Endothelial cell (in vitro differentiated cells): Measurements from ENCODE around the gene NDUFS1. TPM values are rescaled to one million over a fixed set of nuclear protein-coding genes. Genes with fewer than 3 reads are reported as not detected.
"Not testable (repeated sequence)": the region's sequence is repeated elsewhere in the genome, so short reads cannot be mapped to it uniquely, and the experiment has no call there.

ENCODE experiments used
- DNase-seq: peaks from one replicate; pipeline ENCODE4 v3.0.0; 2021; ENCODE audit warnings: low spot score
- H3K27ac Mint-ChIP-seq: one replicate; pipeline ENCODE4 v1.8.0; 2021; ENCODE audit warnings: mixed read lengths, inconsistent platforms; ENCODE audit not compliant: unreplicated experiment
- H3K27me3 Mint-ChIP-seq: one replicate; pipeline ENCODE4 v1.8.0; 2021; ENCODE audit warnings: mild to moderate bottlenecking, moderate library complexity, mixed read lengths, inconsistent platforms; ENCODE audit not compliant: unreplicated experiment
- H3K36me3 Mint-ChIP-seq: one replicate; pipeline ENCODE4 v1.8.0; 2021; ENCODE audit warnings: mild to moderate bottlenecking, low read depth, mixed read lengths, inconsistent platforms; ENCODE audit not compliant: unreplicated experiment
- H3K4me1 Mint-ChIP-seq: one replicate; pipeline ENCODE4 v1.8.0; 2021; ENCODE audit warnings: mild to moderate bottlenecking, mixed read lengths, inconsistent platforms; ENCODE audit not compliant: unreplicated experiment
- H3K4me3 Mint-ChIP-seq: one replicate; pipeline ENCODE4 v1.8.0; 2021; ENCODE audit warnings: mild to moderate bottlenecking, mixed read lengths, inconsistent platforms; ENCODE audit not compliant: unreplicated experiment
- H3K9me3 Mint-ChIP-seq: one replicate; pipeline ENCODE4 v1.8.0; 2021; ENCODE audit warnings: mixed read lengths, inconsistent platforms; ENCODE audit not compliant: unreplicated experiment
- CTCF ChIP-seq: fragments of 200-600 bp; sonication (generic); IDR thresholded peaks from one replicate; pipeline ENCODE4 v1.5.0; 2021; ENCODE audit warnings: antibody characterized with exemption; ENCODE audit not compliant: unreplicated experiment
- long read RNA-seq: library from polyadenylated mRNA; unstranded; transcript quantifications from one replicate; pipeline ENCODE4 v2.0.0, GENCODE V29; 2020; ENCODE audit not compliant: unreplicated experiment
- total RNA-seq: library from RNA; stranded (reverse); fragmentation: NEBNext Ultra II Directional; extraction: Animal tissue kit (Norgen Biotek cat#: 25700); gene quantifications from one replicate; pipeline ENCODE4 v1.2.1, GENCODE V29; 2021; ENCODE audit not compliant: unreplicated experiment

Gene NDUFS1
- 67.9 TPM for total RNA-seq
- long read RNA-seq, full-length matches to known transcripts, result 18 of 21 reads
- long read RNA-seq, partial matches to known transcripts, result 0 of 21 reads
- long read RNA-seq, other reads (novel, unspliced or antisense), result 3 of 21 reads

- Mint-ChIP-seq H3K9me3 (no peaks in the 10 kb centered on the region), H3K4me1 (peaks cover 16% of the 10 kb centered on the region), H3K27me3 (no peaks in the 10 kb centered on the region), H3K4me3 (peak within 1 kb of the TSS; percentile 99), H3K36me3 (peaks cover 23% of the 10 kb centered on the region), H3K27ac (peak within 1 kb of the TSS; percentile 95)
- no peak for TF ChIP-seq CTCF
- DNase-seq, result peak; percentile 96
Measured at GRCh38 chr2:206159346-206160124, at the start of gene NDUFS1, which contains the start of gene EEF1B2. Gene NDUFS1 (minus strand): TSS chr2:206159444. CDS start chr2:206153678, 5,766 bp downstream. Gene EEF1B2 (plus strand): TSS chr2:206159895. CDS start chr2:206159980, 85 bp downstream.

GRCh38 chr2:206208900-206209299 lies 49.7 kb upstream of the NDUFS1 start:
- no peak overlapping the region for H3K27ac Mint-ChIP-seq
- H3K4me3 Mint-ChIP-seq, result no peak overlapping the region
- peaks cover 14% of the 10 kb centered on the region for H3K4me1 Mint-ChIP-seq
- no peaks in the 10 kb centered on the region for H3K9me3 Mint-ChIP-seq
- TF ChIP-seq CTCF, result no peak
- peaks cover 2% of the 10 kb centered on the region for H3K27me3 Mint-ChIP-seq
- DNase-seq, result no peak
- H3K36me3 Mint-ChIP-seq, result no peaks in the 10 kb centered on the region

GRCh38 chr2:206207316-206207715 lies 48.1 kb upstream of the NDUFS1 start:
- not testable (repeated sequence) for H3K4me1 Mint-ChIP-seq, DNase-seq, H3K27me3 Mint-ChIP-seq, H3K9me3 Mint-ChIP-seq, H3K27ac Mint-ChIP-seq, H3K4me3 Mint-ChIP-seq, H3K36me3 Mint-ChIP-seq

GRCh38 chr2:206204710-206205109 lies 45.5 kb upstream of the NDUFS1 start:
- Mint-ChIP-seq H3K4me3 (no peak overlapping the region), H3K36me3 (no peaks in the 10 kb centered on the region), H3K9me3 (no peaks in the 10 kb centered on the region), H3K27me3 (peaks cover 6% of the 10 kb centered on the region), H3K27ac (no peak overlapping the region), H3K4me1 (peaks cover 2% of the 10 kb centered on the region)
- TF ChIP-seq CTCF, result no peak
- no peak for DNase-seq

GRCh38 chr2:206203331-206203730 lies 44.1 kb upstream of the NDUFS1 start:
- no peak overlapping the region for H3K27ac Mint-ChIP-seq
- no peaks in the 10 kb centered on the region for H3K36me3 Mint-ChIP-seq
- no peak overlapping the region for H3K4me3 Mint-ChIP-seq
- DNase-seq, result no peak
- H3K27me3 Mint-ChIP-seq, result peaks cover 6% of the 10 kb centered on the region
- TF ChIP-seq CTCF, result no peak
- H3K4me1 Mint-ChIP-seq, result peaks cover 2% of the 10 kb centered on the region
- H3K9me3 Mint-ChIP-seq, result no peaks in the 10 kb centered on the region
